NCI-H460 (cell line): Measurements from ENCODE around the gene TRPT1. TPM values are rescaled to one million over a fixed set of nuclear protein-coding genes. Genes with fewer than 3 reads are reported as not detected.

ENCODE experiments used
- DNase-seq: peaks from one replicate; pipeline ENCODE4 v3.0.0-alpha.2; 2016; ENCODE audit warnings: low read depth; ENCODE audit errors: extremely low read depth
- total RNA-seq: library from RNA; depleted of rRNA; stranded (reverse); fragments of >200 nt; shearing (Covaris generic); gene quantifications from 2 replicates; pipeline ENCODE4 v1.2.3, GENCODE V29; 2014

TRPT1 gene
- total RNA-seq, 1 experiment from 2014 or later = 14.5 TPM

- no peak for DNase-seq
Observed at GRCh38 chr11:64259533-64260067, 33.6 kb upstream of the TRPT1 start.

- no peak for DNase-seq
Observed at GRCh38 chr11:64258946-64259532, 33.1 kb upstream of the TRPT1 start.

- DNase-seq = no peak
Observed at GRCh38 chr11:64258356-64258755, 32.4 kb upstream of the TRPT1 start.

GRCh38 chr11:64256300-64256699 lies 30.3 kb upstream of the TRPT1 start:
- DNase-seq = no peak

GRCh38 chr11:64255135-64256128 lies 29.4 kb upstream of the TRPT1 start:
- no peak for DNase-seq

- DNase-seq = no peak
Observed at GRCh38 chr11:64254326-64254725, 28.3 kb upstream of the TRPT1 start.

GRCh38 chr11:64253481-64253880 lies 27.5 kb upstream of the TRPT1 start:
- no peak for DNase-seq

- DNase-seq = no peak
Observed at GRCh38 chr11:64253043-64253442, 27.1 kb upstream of the TRPT1 start.

GRCh38 chr11:64252003-64252872 lies 26.3 kb upstream of the TRPT1 start:
- no peak for DNase-seq

- DNase-seq = no peak
Observed at GRCh38 chr11:64251753-64252002, 25.7 kb upstream of the TRPT1 start.

GRCh38 chr11:64251016-64251752 lies 25.2 kb upstream of the TRPT1 start, which contains the start of gene PLCB3:
Gene PLCB3, plus strand, starts transcription at chr11:64251530. Its CDS starts 120 bp downstream, at chr11:64251650.
- no peak for DNase-seq

- no peak for DNase-seq
Observed at GRCh38 chr11:64250415-64251015, 24.5 kb upstream of the TRPT1 start.

GRCh38 chr11:64249563-64250414 lies 23.8 kb upstream of the TRPT1 start:
- DNase-seq = no peak

- no peak for DNase-seq
Observed at GRCh38 chr11:64249038-64249437, 23.1 kb upstream of the TRPT1 start.

GRCh38 chr11:64248578-64248977 lies 22.6 kb upstream of the TRPT1 start:
- no peak for DNase-seq

GRCh38 chr11:64247729-64248531 lies 21.9 kb upstream of the TRPT1 start:
- no peak for DNase-seq

GRCh38 chr11:64246871-64247728 lies 21.1 kb upstream of the TRPT1 start, which contains the start of gene PPP1R14B:
Gene PPP1R14B, minus strand, starts transcription at chr11:64246943. Its CDS starts 270 bp downstream, at chr11:64246673.
- DNase-seq = peak; percentile 76
